DND-41 (cell line): ENCODE data around the gene SORL1-AS1.

ENCODE experiments used
- ATAC-seq: fragments of 200-7000 bp; cut with Tn5 transposase; 3 replicates; pipeline ENCODE4 v1.9.1; 2021; ENCODE audit warnings: low read depth; ENCODE audit not compliant: insufficient read depth
- DNase-seq: peaks from one replicate; pipeline ENCODE4 v3.0.0-alpha.2; 2020
- H2AFZ ChIP-seq: 2 replicates; pipeline ENCODE4 v1.6.0; 2012; ENCODE audit warnings: low read depth, low read length
- H3K27ac ChIP-seq: 2 replicates; pipeline ENCODE4 v1.5.1; 2012; ENCODE audit warnings: low read length, inconsistent platforms
- H3K27me3 ChIP-seq: fragments of 200-600 bp; sonication (generic); 2 replicates; pipeline ENCODE4 v1.6.0; 2012; ENCODE audit warnings: low read length, mild to moderate bottlenecking, inconsistent platforms; ENCODE audit not compliant: insufficient read depth, poor library complexity
- H3K36me3 ChIP-seq: 2 replicates; pipeline ENCODE4 v1.5.1; 2012; ENCODE audit warnings: low read length, inconsistent platforms; ENCODE audit not compliant: insufficient read depth
- H3K4me1 ChIP-seq: 2 replicates; pipeline ENCODE4 v1.5.1; 2012; ENCODE audit warnings: mild to moderate bottlenecking, low read length; ENCODE audit not compliant: insufficient read depth
- H3K4me2 ChIP-seq: 2 replicates; pipeline ENCODE4 v1.6.0; 2012; ENCODE audit warnings: mild to moderate bottlenecking, moderate library complexity, low read length, inconsistent platforms; ENCODE audit not compliant: insufficient read depth
- H3K4me3 ChIP-seq, 2 experiments: fragments of 200-600 bp in 1 of 2; shearing (Covaris generic) in 1 of 2; 2 replicates each; pipeline ENCODE4 v1.5.1; 2012 to 2016; ENCODE audit warnings: inconsistent platforms in 2 of 2, low read length in 2 of 2, mild to moderate bottlenecking in 2 of 2, low read depth in 1 of 2, moderate library complexity in 1 of 2
- H3K79me2 ChIP-seq: 2 replicates; pipeline ENCODE4 v1.6.0; 2012; ENCODE audit warnings: low read length, inconsistent platforms; ENCODE audit not compliant: insufficient read depth
- H3K9ac ChIP-seq: 2 replicates; pipeline ENCODE4 v1.6.0; 2012; ENCODE audit warnings: low read depth, mild to moderate bottlenecking, inconsistent platforms, low read length, moderate library complexity
- H3K9me3 ChIP-seq: 2 replicates; pipeline ENCODE4 v1.5.1; 2012; ENCODE audit warnings: low read length, moderate library complexity, mild to moderate bottlenecking, inconsistent platforms; ENCODE audit not compliant: insufficient read depth, severe bottlenecking
- H4K20me1 ChIP-seq: 2 replicates; pipeline ENCODE4 v1.6.0; 2012; ENCODE audit warnings: low read length; ENCODE audit not compliant: insufficient read depth
- EZH2 ChIP-seq: IDR thresholded peaks from 3 replicates; pipeline ENCODE4 v1.6.1; 2012; ENCODE audit warnings: borderline replicate concordance, low read depth, mild to moderate bottlenecking, moderate library complexity, low read length, inconsistent platforms; ENCODE audit not compliant: severe bottlenecking
- TF ChIP-seq, protein P1 (sequence below): IDR thresholded peaks from 2 replicates; pipeline ENCODE4 v1.5.1; 2012; ENCODE audit warnings: borderline replicate concordance, low read length, moderate library complexity, mild to moderate bottlenecking; ENCODE audit not compliant: poor library complexity, severe bottlenecking; ENCODE audit errors: extremely low read depth

The SORL1-AS1 gene

DNA sequence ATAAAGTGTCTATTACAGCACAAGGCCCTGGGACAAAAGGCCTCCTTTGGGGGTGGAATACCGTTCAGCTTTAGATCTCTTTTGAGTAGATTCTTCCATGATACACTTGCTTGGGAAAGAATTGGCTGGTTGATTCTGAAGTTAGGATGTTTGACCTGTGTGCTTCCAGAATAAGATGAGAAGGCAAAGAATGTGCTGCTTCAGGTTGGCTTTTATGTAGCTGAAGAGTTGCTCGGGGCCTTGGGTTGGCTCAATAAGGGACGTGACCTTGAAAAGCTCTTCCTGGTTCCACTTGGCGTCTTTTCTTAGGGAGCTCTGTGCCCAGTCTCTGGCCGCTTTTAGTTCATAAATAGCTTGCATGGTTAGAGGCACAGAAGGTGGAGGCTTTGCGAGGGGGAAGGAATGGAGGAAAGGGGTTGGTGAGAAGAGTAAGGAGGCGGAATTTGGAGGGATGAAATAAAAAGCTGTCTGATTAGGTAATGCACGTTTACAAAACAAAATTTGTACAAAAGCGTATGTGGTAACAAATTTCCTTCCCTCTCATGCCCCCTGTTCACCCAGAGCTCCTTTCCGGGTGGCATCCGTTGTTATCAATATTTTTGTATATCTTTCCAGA, 4.2 kb upstream of the SORL1-AS1 start:
- no peaks in the 10 kb centered on the region for H3K9me3 ChIP-seq
- peaks cover 35% of the 10 kb centered on the region for H3K4me1 ChIP-seq
- H3K27me3 ChIP-seq = no peaks in the 10 kb centered on the region
- H3K4me2 ChIP-seq = no peak overlapping the region
- no peak for DNase-seq
- H3K9ac ChIP-seq = no peak overlapping the region
- no peaks in the 10 kb centered on the region; the same call in none of the 2 replicates for H3K36me3 ChIP-seq
- H3K79me2 ChIP-seq = peaks cover 94% of the 10 kb centered on the region
- TF ChIP-seq, protein P1, sequence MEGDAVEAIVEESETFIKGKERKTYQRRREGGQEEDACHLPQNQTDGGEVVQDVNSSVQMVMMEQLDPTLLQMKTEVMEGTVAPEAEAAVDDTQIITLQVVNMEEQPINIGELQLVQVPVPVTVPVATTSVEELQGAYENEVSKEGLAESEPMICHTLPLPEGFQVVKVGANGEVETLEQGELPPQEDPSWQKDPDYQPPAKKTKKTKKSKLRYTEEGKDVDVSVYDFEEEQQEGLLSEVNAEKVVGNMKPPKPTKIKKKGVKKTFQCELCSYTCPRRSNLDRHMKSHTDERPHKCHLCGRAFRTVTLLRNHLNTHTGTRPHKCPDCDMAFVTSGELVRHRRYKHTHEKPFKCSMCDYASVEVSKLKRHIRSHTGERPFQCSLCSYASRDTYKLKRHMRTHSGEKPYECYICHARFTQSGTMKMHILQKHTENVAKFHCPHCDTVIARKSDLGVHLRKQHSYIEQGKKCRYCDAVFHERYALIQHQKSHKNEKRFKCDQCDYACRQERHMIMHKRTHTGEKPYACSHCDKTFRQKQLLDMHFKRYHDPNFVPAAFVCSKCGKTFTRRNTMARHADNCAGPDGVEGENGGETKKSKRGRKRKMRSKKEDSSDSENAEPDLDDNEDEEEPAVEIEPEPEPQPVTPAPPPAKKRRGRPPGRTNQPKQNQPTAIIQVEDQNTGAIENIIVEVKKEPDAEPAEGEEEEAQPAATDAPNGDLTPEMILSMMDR = no peak
- TF ChIP-seq EZH2 = no peak
- H3K4me3 ChIP-seq = no peak overlapping the region
- peaks cover 7% of the 10 kb centered on the region; the same call in 1 of the 2 replicates for H4K20me1 ChIP-seq
- no peak overlapping the region for H2AFZ ChIP-seq
- H3K27ac ChIP-seq = no peak overlapping the region
- no peak for ATAC-seq

DNA sequence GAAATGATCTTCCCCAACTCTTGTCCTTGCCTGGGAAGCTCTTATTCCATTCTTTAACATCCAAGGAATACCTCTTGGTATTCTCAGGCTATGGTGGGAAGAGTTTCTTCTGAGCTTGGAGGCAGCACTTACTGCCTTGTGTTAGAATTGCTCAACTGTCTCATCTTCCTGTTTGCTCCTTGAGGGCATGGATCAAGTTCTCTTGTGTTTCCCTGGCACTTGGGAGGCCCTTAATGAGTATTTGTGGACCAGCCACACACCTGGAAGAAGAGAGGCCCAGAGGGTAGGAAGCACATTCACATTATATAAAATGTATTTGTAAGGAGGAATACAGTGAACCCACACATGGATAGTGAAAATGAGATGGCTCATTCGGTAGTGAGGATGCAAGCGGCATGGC, 3.4 kb upstream of the SORL1-AS1 start:
- peaks cover 42% of the 10 kb centered on the region for H3K4me1 ChIP-seq
- ATAC-seq = no peak

DNA sequence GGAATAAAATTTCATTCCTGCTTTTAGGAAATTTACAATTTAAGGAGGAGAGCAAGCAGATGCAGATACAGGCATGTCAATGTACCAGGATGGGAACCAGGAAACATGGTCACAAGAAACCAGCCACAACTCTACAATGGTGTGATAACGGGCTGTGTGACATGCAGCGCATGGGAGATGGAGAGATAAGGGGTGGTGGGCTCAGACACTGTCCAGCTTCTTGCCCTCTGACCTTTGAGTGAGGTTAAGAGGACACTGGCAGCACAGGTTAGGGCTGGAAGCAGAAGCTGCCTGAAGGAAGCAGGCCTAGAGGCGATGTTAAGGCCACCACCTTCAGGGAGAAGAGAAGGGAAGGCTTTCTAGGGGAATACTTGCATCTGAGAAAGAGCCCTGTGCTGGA, 2.3 kb upstream of the SORL1-AS1 start:
- no peak overlapping the region for H3K9ac ChIP-seq
- peaks cover 83% of the 10 kb centered on the region for H3K79me2 ChIP-seq

More for the DNA sequence above, 3.4 kb upstream of the SORL1-AS1 start:
- peaks cover 7% of the 10 kb centered on the region; the same call in 1 of the 2 replicates for H4K20me1 ChIP-seq
- no peaks in the 10 kb centered on the region for H3K9me3 ChIP-seq
- H3K79me2 ChIP-seq = peaks cover 90% of the 10 kb centered on the region
- H3K4me2 ChIP-seq = peak overlapping the region; percentile 16; the same call in 1 of the 2 replicates
- H3K27ac ChIP-seq = peak overlapping the region; percentile 31; the same call in 1 of the 2 replicates
- H3K27me3 ChIP-seq = no peaks in the 10 kb centered on the region
- no peaks in the 10 kb centered on the region; the same call in none of the 2 replicates for H3K36me3 ChIP-seq
- no peak overlapping the region for H3K4me3 ChIP-seq
- H2AFZ ChIP-seq = no peak overlapping the region
- no peak for DNase-seq
- H3K9ac ChIP-seq = no peak overlapping the region
- TF ChIP-seq EZH2 = no peak
- TF ChIP-seq, protein P1 = no peak

More for the DNA sequence above, 2.3 kb upstream of the SORL1-AS1 start:
- Histone ChIP-seq H3K9me3 (no peaks in the 10 kb centered on the region), H3K4me3 (peak overlapping the region in 1 of 2 experiments; percentile 13; a peak in 1 of 4 replicates), H2AFZ (no peak overlapping the region), H3K4me1 (peaks cover 50% of the 10 kb centered on the region), H3K4me2 (peak overlapping the region; percentile 73), H3K36me3 (no peaks in the 10 kb centered on the region; the same call in none of the 2 replicates), H3K27me3 (no peaks in the 10 kb centered on the region), H4K20me1 (0 out of 2 replicates have a peak, but pooled peaks cover 3% of the 10 kb centered on the region), H3K27ac (0 out of 2 replicates have a peak overlapping the region, but pooled peaks have one; percentile 24)
- DNase-seq = no peak
- ATAC-seq = no peak
- TF ChIP-seq EZH2 = no peak
- TF ChIP-seq, protein P1 = no peak
